Neural progenitor cell (in vitro differentiated cells): ENCODE measurements around the gene KCTD19. TPM values are rescaled to one million over a fixed set of nuclear protein-coding genes. Genes with fewer than 3 reads are reported as not detected.

Source experiments
- DNase-seq: peaks from one replicate; pipeline ENCODE4 v3.0.0-alpha.2; 2016; ENCODE audit warnings: low spot score
- H2AFZ ChIP-seq: fragments of 200-600 bp; sonication (generic); replicated peaks from 2 replicates; pipeline ENCODE4 v1.6.1; 2016; ENCODE audit warnings: antibody characterized with exemption
- H3F3A ChIP-seq: fragments of 200-600 bp; sonication (generic); 2 replicates; pipeline ENCODE4 v1.6.1; 2016; ENCODE audit warnings: antibody characterized with exemption, low read depth
- H3K27ac ChIP-seq: fragments of 200-600 bp; sonication (generic); 2 replicates; pipeline ENCODE4 v1.5.1; 2016; ENCODE audit warnings: mild to moderate bottlenecking
- H3K27me3 ChIP-seq: fragments of 200-600 bp; sonication (generic); 2 replicates; pipeline ENCODE4 v1.6.1; 2016; ENCODE audit warnings: mild to moderate bottlenecking, moderate library complexity
- H3K36me3 ChIP-seq: fragments of 200-600 bp; sonication (generic); 2 replicates; pipeline ENCODE4 v1.5.1; 2016
- H3K4me1 ChIP-seq: fragments of 200-600 bp; sonication (generic); 2 replicates; pipeline ENCODE4 v1.6.1; 2016; ENCODE audit warnings: mixed run types
- H3K4me2 ChIP-seq: fragments of 200-600 bp; sonication (generic); 2 replicates; pipeline ENCODE4 v1.6.1; 2016
- H3K4me3 ChIP-seq: fragments of 200-600 bp; sonication (generic); 2 replicates; pipeline ENCODE4 v1.5.1; 2016
- H3K79me2 ChIP-seq: fragments of 200-600 bp; sonication (generic); 2 replicates; pipeline ENCODE4 v1.6.1; 2016; ENCODE audit warnings: low read depth
- H3K9ac ChIP-seq: fragments of 200-600 bp; sonication (generic); 2 replicates; pipeline ENCODE4 v1.6.1; 2016
- H3K9me3 ChIP-seq: fragments of 200-600 bp; sonication (generic); 2 replicates; pipeline ENCODE4 v1.5.1; 2016; ENCODE audit warnings: low read depth
- H4K20me1 ChIP-seq: fragments of 200-600 bp; sonication (generic); 2 replicates; pipeline ENCODE4 v1.6.1; 2016; ENCODE audit warnings: low read depth
- H3K27ac Mint-ChIP-seq: 3 replicates; pipeline ENCODE4 v1.8.0; 2021; ENCODE audit warnings: mixed read lengths
- H3K27me3 Mint-ChIP-seq: 2 replicates; pipeline ENCODE4 v1.8.0; 2022; ENCODE audit warnings: low read depth, mild to moderate bottlenecking, inconsistent platforms, moderate library complexity, mixed read lengths; ENCODE audit not compliant: insufficient read depth
- H3K36me3 Mint-ChIP-seq: 3 replicates; pipeline ENCODE4 v1.8.0; 2021; ENCODE audit warnings: mixed read lengths
- H3K4me1 Mint-ChIP-seq: 3 replicates; pipeline ENCODE4 v1.8.0; 2021; ENCODE audit warnings: mixed read lengths
- H3K4me3 Mint-ChIP-seq: 3 replicates; pipeline ENCODE4 v1.8.0; 2021; ENCODE audit warnings: mild to moderate bottlenecking, moderate library complexity, mixed read lengths
- H3K9me3 Mint-ChIP-seq: 3 replicates; pipeline ENCODE4 v1.8.0; 2020; ENCODE audit warnings: mixed read lengths
- EZH2 ChIP-seq: fragments of 200-600 bp; sonication (generic); IDR thresholded peaks from 2 replicates; pipeline ENCODE4 v1.6.1; 2017; ENCODE audit warnings: antibody characterized with exemption, mild to moderate bottlenecking, moderate library complexity
- EZH2phosphoT487 ChIP-seq: fragments of 200-600 bp; sonication (generic); IDR thresholded peaks from 2 replicates; pipeline ENCODE4 v1.6.1; 2017; ENCODE audit warnings: antibody characterized with exemption
- total RNA-seq: library from RNA; depleted of rRNA; stranded (reverse); fragments of >200 nt; gene quantifications from 2 replicates; pipeline ENCODE4 v1.2.3, GENCODE V29; 2015; ENCODE audit warnings: low replicate concordance
- TF ChIP-seq, protein P1 (sequence below): fragments of 200-600 bp; sonication (generic); IDR thresholded peaks from 2 replicates; pipeline ENCODE4 v1.5.1; 2017; ENCODE audit warnings: antibody characterized with exemption, mild to moderate bottlenecking

The KCTD19 gene
- total RNA-seq, 1 donor from 2014 or later, result 1.1 TPM

DNA sequence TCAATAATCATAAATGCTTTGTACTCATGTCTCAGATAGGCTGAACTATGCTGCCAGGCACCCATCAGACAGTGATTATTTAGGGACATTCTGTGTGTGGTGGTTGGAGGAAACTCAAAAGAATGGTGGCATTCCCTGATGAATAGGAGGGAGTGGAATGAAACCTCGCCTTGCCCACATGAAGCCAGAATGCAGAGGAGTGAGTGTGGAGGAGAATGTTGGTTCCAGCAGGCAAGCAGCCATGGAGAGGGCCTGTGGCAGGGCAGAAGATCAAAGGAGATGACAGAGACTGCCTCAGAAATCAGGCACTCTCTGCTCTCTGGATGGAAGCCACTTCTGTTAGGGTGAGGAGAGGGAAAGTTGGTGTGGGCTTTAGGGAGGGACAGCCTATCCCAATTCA is 22.5 kb downstream of the KCTD19 start:
- DNase-seq, result no peak
- H3K4me1 Mint-ChIP-seq, result no peaks in the 10 kb centered on the region
- H3K4me1 ChIP-seq, result no peaks in the 10 kb centered on the region

DNA sequence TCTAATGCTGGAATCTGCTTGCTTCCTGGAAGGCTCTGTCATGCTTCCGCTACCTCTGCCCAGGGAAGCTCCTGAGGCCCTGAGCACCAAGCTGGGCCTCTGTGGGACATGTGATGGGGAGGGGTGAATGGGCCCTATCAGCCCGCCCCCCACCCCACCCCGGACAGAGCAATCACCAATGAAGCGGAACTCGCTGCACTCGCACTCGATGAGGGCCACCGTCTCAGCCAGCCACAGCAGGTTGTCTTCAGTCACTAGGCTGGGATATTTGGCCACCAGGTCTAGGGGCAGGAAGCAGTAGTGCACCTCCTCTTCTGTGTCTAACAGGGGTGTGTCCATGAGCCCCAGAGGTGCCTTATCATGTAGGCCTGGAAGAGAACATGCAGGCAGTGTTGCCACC is 23.6 kb downstream of the KCTD19 start:
- no peaks in the 10 kb centered on the region for H4K20me1 ChIP-seq
- H3K36me3 ChIP-seq, result no peaks in the 10 kb centered on the region
- TF ChIP-seq EZH2, result no peak
- TF ChIP-seq EZH2phosphoT487, result no peak
- TF ChIP-seq, protein P1, sequence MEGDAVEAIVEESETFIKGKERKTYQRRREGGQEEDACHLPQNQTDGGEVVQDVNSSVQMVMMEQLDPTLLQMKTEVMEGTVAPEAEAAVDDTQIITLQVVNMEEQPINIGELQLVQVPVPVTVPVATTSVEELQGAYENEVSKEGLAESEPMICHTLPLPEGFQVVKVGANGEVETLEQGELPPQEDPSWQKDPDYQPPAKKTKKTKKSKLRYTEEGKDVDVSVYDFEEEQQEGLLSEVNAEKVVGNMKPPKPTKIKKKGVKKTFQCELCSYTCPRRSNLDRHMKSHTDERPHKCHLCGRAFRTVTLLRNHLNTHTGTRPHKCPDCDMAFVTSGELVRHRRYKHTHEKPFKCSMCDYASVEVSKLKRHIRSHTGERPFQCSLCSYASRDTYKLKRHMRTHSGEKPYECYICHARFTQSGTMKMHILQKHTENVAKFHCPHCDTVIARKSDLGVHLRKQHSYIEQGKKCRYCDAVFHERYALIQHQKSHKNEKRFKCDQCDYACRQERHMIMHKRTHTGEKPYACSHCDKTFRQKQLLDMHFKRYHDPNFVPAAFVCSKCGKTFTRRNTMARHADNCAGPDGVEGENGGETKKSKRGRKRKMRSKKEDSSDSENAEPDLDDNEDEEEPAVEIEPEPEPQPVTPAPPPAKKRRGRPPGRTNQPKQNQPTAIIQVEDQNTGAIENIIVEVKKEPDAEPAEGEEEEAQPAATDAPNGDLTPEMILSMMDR, result no peak
- Mint-ChIP-seq H3K36me3 (no peaks in the 10 kb centered on the region), H3K4me1 (no peaks in the 10 kb centered on the region), H3K27ac (no peak overlapping the region), H3K4me3 (no peak overlapping the region), H3K27me3 (no peaks in the 10 kb centered on the region), H3K9me3 (peaks cover 2% of the 10 kb centered on the region)
- H3K9me3 ChIP-seq, result no peaks in the 10 kb centered on the region
- DNase-seq, result no peak
- no peak overlapping the region for H3K9ac ChIP-seq
- H2AFZ ChIP-seq, result no peak overlapping the region
- H3F3A ChIP-seq, result no peaks in the 10 kb centered on the region
- H3K4me1 ChIP-seq, result no peaks in the 10 kb centered on the region
- H3K4me2 ChIP-seq, result no peak overlapping the region
- peaks cover 5% of the 10 kb centered on the region for H3K27me3 ChIP-seq
- H3K4me3 ChIP-seq, result no peak overlapping the region
- no peaks in the 10 kb centered on the region for H3K79me2 ChIP-seq
- no peak overlapping the region for H3K27ac ChIP-seq

More for the DNA sequence above, 22.5 kb downstream of the KCTD19 start:
- no peaks in the 10 kb centered on the region for H3K9me3 Mint-ChIP-seq
- H3K4me3 Mint-ChIP-seq, result no peak overlapping the region
- Histone ChIP-seq H3K36me3 (no peaks in the 10 kb centered on the region), H3K27me3 (peaks cover 6% of the 10 kb centered on the region), H4K20me1 (no peaks in the 10 kb centered on the region), H2AFZ (no peak overlapping the region), H3K4me3 (no peak overlapping the region), H3K27ac (no peak overlapping the region), H3K9me3 (no peaks in the 10 kb centered on the region), H3F3A (no peaks in the 10 kb centered on the region), H3K9ac (no peak overlapping the region), H3K4me2 (no peak overlapping the region), H3K79me2 (no peaks in the 10 kb centered on the region)
- no peak overlapping the region for H3K27ac Mint-ChIP-seq
- peaks cover 2% of the 10 kb centered on the region for H3K27me3 Mint-ChIP-seq
- TF ChIP-seq EZH2phosphoT487 (no peak), EZH2 (no peak)
- TF ChIP-seq, protein P1, result no peak
- H3K36me3 Mint-ChIP-seq, result no peaks in the 10 kb centered on the region

DNA sequence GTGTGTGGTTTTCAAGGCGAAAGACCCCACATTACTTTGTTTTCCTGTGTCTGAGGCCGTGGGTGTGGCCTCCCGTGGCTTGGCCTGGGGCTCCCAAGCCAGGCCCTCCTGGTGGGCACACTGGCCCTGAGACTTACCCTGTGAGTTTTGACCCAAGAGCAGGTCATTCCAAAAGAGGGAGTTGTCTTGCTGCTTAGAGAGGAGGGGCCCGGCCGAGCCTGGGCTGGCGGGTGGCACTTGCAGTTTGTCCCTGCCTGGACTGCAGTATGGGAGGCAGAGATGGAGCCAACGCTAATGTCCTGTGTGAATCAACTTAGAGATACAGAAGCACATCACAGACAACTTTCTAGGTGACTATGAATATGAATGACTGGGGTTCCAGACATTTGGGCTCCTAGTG is 24.5 kb downstream of the KCTD19 start:
- H3K27ac ChIP-seq, result no peak overlapping the region
- no peak overlapping the region for H2AFZ ChIP-seq
- peaks cover 2% of the 10 kb centered on the region for H3K9me3 Mint-ChIP-seq
- H3K79me2 ChIP-seq, result no peaks in the 10 kb centered on the region
- DNase-seq, result no peak
- no peak for TF ChIP-seq EZH2phosphoT487
- TF ChIP-seq, protein P1, result no peak
- TF ChIP-seq EZH2, result no peak
- H3K9me3 ChIP-seq, result no peaks in the 10 kb centered on the region
- H3K4me3 ChIP-seq, result no peak overlapping the region
- no peaks in the 10 kb centered on the region for H3K27me3 Mint-ChIP-seq
- H4K20me1 ChIP-seq, result no peaks in the 10 kb centered on the region
- H3F3A ChIP-seq, result no peaks in the 10 kb centered on the region
- H3K36me3 Mint-ChIP-seq, result no peaks in the 10 kb centered on the region
- no peak overlapping the region for H3K9ac ChIP-seq
- peaks cover 6% of the 10 kb centered on the region for H3K27me3 ChIP-seq
- no peaks in the 10 kb centered on the region for H3K4me1 ChIP-seq
- H3K4me3 Mint-ChIP-seq, result no peak overlapping the region
- H3K36me3 ChIP-seq, result no peaks in the 10 kb centered on the region
- H3K27ac Mint-ChIP-seq, result no peak overlapping the region
- H3K4me2 ChIP-seq, result no peak overlapping the region
- H3K4me1 Mint-ChIP-seq, result no peaks in the 10 kb centered on the region
